Body of pancreas (tissue), 4 donors: Measurements from ENCODE around the gene SLC13A3.

ENCODE experiments used
- POLR2A ChIP-seq, 3 donors: fragments of 450-650 bp; IDR thresholded peaks; one replicate each; pipeline ENCODE4 v1.6.1; 2016; ENCODE audit warnings: antibody characterized with exemption in 3 of 3, mild to moderate bottlenecking in 2 of 3
- TF ChIP-seq, protein P1 (sequence below), 7 experiments: fragments of 450-650 bp in 4 of 7; fragments of 200-600 bp in 3 of 7; sonication (generic) in 3 of 7; IDR thresholded peaks; one replicate each; pipeline ENCODE4 v1.5.1; 2016 to 2019; ENCODE audit warnings: antibody characterized with exemption in 7 of 7

DNA sequence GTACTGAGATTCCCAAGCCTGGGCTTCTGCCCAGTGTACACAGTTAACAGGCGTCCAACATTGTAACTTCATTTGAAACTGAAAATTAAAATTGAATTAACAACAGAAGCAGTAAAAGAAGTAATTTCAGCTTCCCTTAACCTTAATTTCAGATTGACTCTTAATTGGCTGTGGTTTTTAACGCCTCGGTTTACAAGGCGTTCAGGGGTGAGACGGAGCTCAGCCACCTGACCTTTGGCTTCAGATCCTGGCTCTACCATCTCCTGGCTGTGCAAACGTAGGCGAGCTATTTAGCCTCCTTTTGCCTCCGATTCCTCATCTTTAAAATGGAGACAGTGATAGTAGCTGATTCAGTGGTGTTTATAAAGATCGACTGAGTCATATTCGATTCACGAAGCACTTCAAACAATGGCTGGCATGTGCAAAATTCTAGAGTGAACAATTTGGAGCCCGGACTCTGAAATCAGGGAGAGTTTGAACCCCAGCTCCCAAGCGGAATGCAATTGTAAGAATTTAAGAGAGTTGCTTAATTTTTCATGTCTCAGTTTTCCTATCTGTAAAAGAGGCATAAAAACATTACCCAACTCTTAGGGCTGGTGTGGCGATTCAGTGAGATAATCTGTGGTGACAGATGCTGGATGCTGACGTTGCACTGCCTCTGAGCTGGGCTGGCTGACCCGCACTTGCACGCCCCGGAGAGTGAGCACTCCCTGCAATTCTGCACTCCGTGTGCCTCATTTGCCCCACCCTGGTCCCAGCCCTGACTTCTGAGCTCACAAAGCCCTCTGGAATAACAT is 77.3 kb downstream of the SLC13A3 start:
- no peak for TF ChIP-seq POLR2A (IDR thresholded peaks at IDR 0.05)
- TF ChIP-seq, protein P1, sequence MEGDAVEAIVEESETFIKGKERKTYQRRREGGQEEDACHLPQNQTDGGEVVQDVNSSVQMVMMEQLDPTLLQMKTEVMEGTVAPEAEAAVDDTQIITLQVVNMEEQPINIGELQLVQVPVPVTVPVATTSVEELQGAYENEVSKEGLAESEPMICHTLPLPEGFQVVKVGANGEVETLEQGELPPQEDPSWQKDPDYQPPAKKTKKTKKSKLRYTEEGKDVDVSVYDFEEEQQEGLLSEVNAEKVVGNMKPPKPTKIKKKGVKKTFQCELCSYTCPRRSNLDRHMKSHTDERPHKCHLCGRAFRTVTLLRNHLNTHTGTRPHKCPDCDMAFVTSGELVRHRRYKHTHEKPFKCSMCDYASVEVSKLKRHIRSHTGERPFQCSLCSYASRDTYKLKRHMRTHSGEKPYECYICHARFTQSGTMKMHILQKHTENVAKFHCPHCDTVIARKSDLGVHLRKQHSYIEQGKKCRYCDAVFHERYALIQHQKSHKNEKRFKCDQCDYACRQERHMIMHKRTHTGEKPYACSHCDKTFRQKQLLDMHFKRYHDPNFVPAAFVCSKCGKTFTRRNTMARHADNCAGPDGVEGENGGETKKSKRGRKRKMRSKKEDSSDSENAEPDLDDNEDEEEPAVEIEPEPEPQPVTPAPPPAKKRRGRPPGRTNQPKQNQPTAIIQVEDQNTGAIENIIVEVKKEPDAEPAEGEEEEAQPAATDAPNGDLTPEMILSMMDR (IDR thresholded peaks at IDR 0.05), result no peak
